Mesendoderm (in vitro differentiated cells): Measurements from ENCODE around the gene NELFA.
A peak's percentile ranks its signal among the peaks of the same experiment; 100 is the strongest.
"Not testable (repeated sequence)": the region's sequence is repeated elsewhere in the genome, so short reads cannot be mapped to it uniquely, and the experiment has no call there.

ENCODE experiments used
- DNase-seq: peaks from one replicate; pipeline ENCODE4 v3.0.0; 2013
- H2AK5ac ChIP-seq: 2 replicates; pipeline ENCODE4 v1.6.1; 2013; ENCODE audit warnings: low read length, inconsistent platforms
- H2BK120ac ChIP-seq: 2 replicates; pipeline ENCODE4 v1.6.1; 2013; ENCODE audit warnings: low read depth, mild to moderate bottlenecking, low read length, moderate library complexity, mixed read lengths
- H2BK15ac ChIP-seq: replicated peaks from 2 replicates; pipeline ENCODE4 v1.6.1; 2013; ENCODE audit warnings: low read depth, mild to moderate bottlenecking, moderate library complexity
- H2BK5ac ChIP-seq: 2 replicates; pipeline ENCODE4 v1.6.1; 2013; ENCODE audit warnings: low read length, inconsistent platforms
- H3K18ac ChIP-seq: 2 replicates; pipeline ENCODE4 v1.6.1; 2013; ENCODE audit warnings: mild to moderate bottlenecking, low read length, mixed read lengths
- H3K23ac ChIP-seq: one replicate; pipeline ENCODE4 v1.6.1; 2013; ENCODE audit warnings: low read length
- H3K27ac ChIP-seq: 2 replicates; pipeline ENCODE4 v1.5.1; 2013; ENCODE audit warnings: low read depth, mild to moderate bottlenecking, inconsistent platforms, low read length, moderate library complexity
- H3K27me3 ChIP-seq: 2 replicates; pipeline ENCODE4 v1.6.1; 2013; ENCODE audit warnings: low read length, control low read depth, mild to moderate bottlenecking, inconsistent platforms; ENCODE audit not compliant: insufficient read depth, poor library complexity
- H3K36me3 ChIP-seq: 2 replicates; pipeline ENCODE4 v1.6.1; 2013; ENCODE audit warnings: low read length, inconsistent platforms; ENCODE audit not compliant: control insufficient read depth, insufficient read depth
- H3K4ac ChIP-seq: one replicate; pipeline ENCODE4 v1.6.1; 2013; ENCODE audit warnings: low read depth, mild to moderate bottlenecking, low read length, moderate library complexity
- H3K4me1 ChIP-seq: 2 replicates; pipeline ENCODE4 v1.6.1; 2013; ENCODE audit warnings: low read depth, low read length, inconsistent platforms; ENCODE audit not compliant: control insufficient read depth
- H3K4me2 ChIP-seq: 2 replicates; pipeline ENCODE4 v1.6.1; 2013; ENCODE audit warnings: low read length
- H3K4me3 ChIP-seq: 2 replicates; pipeline ENCODE4 v1.5.1; 2013; ENCODE audit warnings: mild to moderate bottlenecking, low read length
- H3K56ac ChIP-seq: one replicate; pipeline ENCODE4 v1.6.1; 2013; ENCODE audit warnings: low read length
- H3K79me1 ChIP-seq: 2 replicates; pipeline ENCODE4 v1.6.1; 2013; ENCODE audit warnings: low read length, inconsistent platforms
- H3K79me2 ChIP-seq: 2 replicates; pipeline ENCODE4 v1.6.1; 2013; ENCODE audit warnings: mild to moderate bottlenecking, low read length; ENCODE audit not compliant: control insufficient read depth, insufficient read depth
- H3K9ac ChIP-seq: 2 replicates; pipeline ENCODE4 v1.6.1; 2013; ENCODE audit warnings: low read length, inconsistent platforms
- H4K5ac ChIP-seq: one replicate; pipeline ENCODE4 v1.6.1; 2013; ENCODE audit warnings: low read length
- H4K8ac ChIP-seq: one replicate; pipeline ENCODE4 v1.6.1; 2013; ENCODE audit warnings: low read depth, mild to moderate bottlenecking, control low read depth, low read length, moderate library complexity
- WGBS: extraction: QIAGEN DNeasy Blood & Tissue Kit; methylation state at CpG from one replicate; pipeline ENCODE4 v1.1.7; 2013; ENCODE audit warnings: low lambda C conversion rate, missing lambda C conversion rate; ENCODE audit not compliant: insufficient coverage; ENCODE audit errors: extremely low coverage; 5-methylcytosine and 5-hydroxymethylcytosine counted together

Gene NELFA

GRCh38 chr4:2031161-2031560, 22.4 kb upstream of the NELFA start:
- not testable (repeated sequence) for H3K79me2 ChIP-seq, H3K27me3 ChIP-seq, H3K18ac ChIP-seq, H3K79me1 ChIP-seq, H3K56ac ChIP-seq, H3K4me2 ChIP-seq, H3K4ac ChIP-seq, H3K23ac ChIP-seq, DNase-seq, H3K36me3 ChIP-seq, H2BK5ac ChIP-seq, H3K4me1 ChIP-seq, H4K5ac ChIP-seq, H3K9ac ChIP-seq, H2BK15ac ChIP-seq, H2AK5ac ChIP-seq, H3K27ac ChIP-seq, H3K4me3 ChIP-seq, H2BK120ac ChIP-seq, H4K8ac ChIP-seq

- not testable (repeated sequence) for H3K4me2 ChIP-seq, H2BK120ac ChIP-seq, DNase-seq, H3K27me3 ChIP-seq, H3K9ac ChIP-seq, H3K27ac ChIP-seq, H2BK15ac ChIP-seq, H3K4ac ChIP-seq, H3K56ac ChIP-seq, H3K79me1 ChIP-seq, H2AK5ac ChIP-seq, H4K8ac ChIP-seq, H3K4me1 ChIP-seq, H3K4me3 ChIP-seq, H4K5ac ChIP-seq, H3K79me2 ChIP-seq, H2BK5ac ChIP-seq, H3K18ac ChIP-seq, H3K36me3 ChIP-seq, H3K23ac ChIP-seq
- WGBS = no CpG with 5 or more reads among the region's 4 CpGs
These were observed 18.3 kb upstream of the NELFA start for GRCh38 chr4:2027120-2027519.

- Histone ChIP-seq H3K23ac (no peak overlapping the region), H3K4me2 (no peak overlapping the region), H3K36me3 (no peaks in the 10 kb centered on the region), H3K27me3 (no peaks in the 10 kb centered on the region), H2BK5ac (no peak overlapping the region), H2BK120ac (no peak overlapping the region), H3K79me2 (no peaks in the 10 kb centered on the region), H3K18ac (no peak overlapping the region), H3K4ac (no peak overlapping the region), H4K8ac (no peak overlapping the region), H3K4me3 (no peak overlapping the region), H3K4me1 (peaks cover 2% of the 10 kb centered on the region), H3K9ac (no peak overlapping the region), H3K79me1 (no peaks in the 10 kb centered on the region), H2BK15ac (no peak overlapping the region), H4K5ac (no peak overlapping the region), H3K56ac (no peak overlapping the region), H2AK5ac (no peak overlapping the region), H3K27ac (no peak overlapping the region)
- no peak for DNase-seq
These were observed 17.0 kb upstream of the NELFA start for GRCh38 chr4:2025817-2026216.

- Histone ChIP-seq H2BK120ac (no peak overlapping the region), H4K5ac (no peak overlapping the region), H3K4me2 (no peak overlapping the region), H3K4ac (no peak overlapping the region), H3K27me3 (no peaks in the 10 kb centered on the region), H2AK5ac (no peak overlapping the region), H3K36me3 (no peaks in the 10 kb centered on the region), H3K56ac (no peak overlapping the region), H3K9ac (no peak overlapping the region), H3K23ac (no peak overlapping the region), H3K4me3 (no peak overlapping the region), H3K79me2 (no peaks in the 10 kb centered on the region), H3K27ac (no peak overlapping the region), H3K18ac (no peak overlapping the region), H2BK5ac (no peak overlapping the region), H3K4me1 (peaks cover 2% of the 10 kb centered on the region), H4K8ac (no peak overlapping the region), H3K79me1 (no peaks in the 10 kb centered on the region), H2BK15ac (no peak overlapping the region)
- no peak for DNase-seq
These were observed 15.9 kb upstream of the NELFA start for GRCh38 chr4:2024683-2025082.

- H4K8ac ChIP-seq, H3K79me2 ChIP-seq, H4K5ac ChIP-seq, H3K23ac ChIP-seq, H3K4me1 ChIP-seq, H2AK5ac ChIP-seq, H3K4ac ChIP-seq, H3K27ac ChIP-seq, H3K27me3 ChIP-seq, H3K36me3 ChIP-seq, H3K79me1 ChIP-seq, H3K4me3 ChIP-seq, H2BK120ac ChIP-seq, H3K9ac ChIP-seq, H2BK5ac ChIP-seq, H3K4me2 ChIP-seq, H3K18ac ChIP-seq, H2BK15ac ChIP-seq: not testable (repeated sequence)
- WGBS = no CpG with 5 or more reads among the region's 15 CpGs
- H3K56ac ChIP-seq = peak overlapping the region; percentile 37
- peak; percentile 90 for DNase-seq
These were observed 12.7 kb upstream of the NELFA start for GRCh38 chr4:2021358-2022018.

GRCh38 chr4:2015008-2015407, 6.2 kb upstream of the NELFA start:
- H3K56ac ChIP-seq = no peak overlapping the region
- WGBS = no CpG with 5 or more reads among the region's 4 CpGs
- H3K4me1 ChIP-seq = no peaks in the 10 kb centered on the region
- no peak overlapping the region for H3K18ac ChIP-seq
- no peak overlapping the region for H4K8ac ChIP-seq
- no peaks in the 10 kb centered on the region for H3K79me2 ChIP-seq
- H2BK15ac ChIP-seq = no peak overlapping the region
- no peak overlapping the region for H4K5ac ChIP-seq
- H3K9ac ChIP-seq = no peak overlapping the region
- H3K79me1 ChIP-seq = no peaks in the 10 kb centered on the region
- no peak for DNase-seq
- H2BK120ac ChIP-seq = no peak overlapping the region
- H3K27ac ChIP-seq = no peak overlapping the region
- no peak overlapping the region for H2BK5ac ChIP-seq
- H3K4ac ChIP-seq = no peak overlapping the region
- H3K23ac ChIP-seq = no peak overlapping the region
- H3K27me3 ChIP-seq = no peaks in the 10 kb centered on the region
- no peak overlapping the region for H3K4me2 ChIP-seq
- no peak overlapping the region for H2AK5ac ChIP-seq
- H3K36me3 ChIP-seq = no peaks in the 10 kb centered on the region
- H3K4me3 ChIP-seq = no peak overlapping the region
